Motor neuron (in vitro differentiated cells): ENCODE results near the gene EXOC7. TPM values are rescaled to one million over a fixed set of nuclear protein-coding genes. Genes with fewer than 3 reads are reported as not detected.
A peak's percentile ranks its signal among the peaks of the same experiment; 100 is the strongest.

Experiments used
- ATAC-seq, 8 experiments: fragments of 200-7000 bp; cut with Tn5 transposase; replicated peaks in 6 of 8; 2 replicates each; pipeline ENCODE4 v1.8.0; 2021; ENCODE audit warnings: mild to moderate bottlenecking in 8 of 8, moderate library complexity in 8 of 8
- H3K27ac ChIP-seq, 2 donors: fragments of 250-450 bp; sonication (Bioruptor Pico); 2 replicates each; pipeline ENCODE4 v1.9.0; 2021; ENCODE audit warnings: antibody characterized with exemption in 2 of 2, mild to moderate bottlenecking in 2 of 2, moderate library complexity in 1 of 2
- H3K4me1 ChIP-seq, 2 donors: fragments of 250-450 bp; sonication (Bioruptor Pico); replicated peaks in 1 of 2; 2 replicates each; pipeline ENCODE4 v1.6.1; 2021; ENCODE audit warnings: antibody characterized with exemption in 2 of 2, mild to moderate bottlenecking in 2 of 2, moderate library complexity in 1 of 2
- H3K4me3 ChIP-seq, 5 donors: fragments of 250-450 bp; sonication (Bioruptor Pico); 2 replicates each; pipeline ENCODE4 v1.9.0; 2021; ENCODE audit warnings: antibody characterized with exemption in 5 of 5, mild to moderate bottlenecking in 5 of 5, moderate library complexity in 4 of 5
- WGBS, 10 experiments: fragments of 450-650 bp; shearing (Covaris generic); methylation state at CpG; one replicate each; pipeline ENCODE4 v1.0.0; 2022; 5-methylcytosine and 5-hydroxymethylcytosine counted together
- in situ Hi-C, 9 experiments: fragments of 400-800 bp; cut with MboI; loops; one replicate each; pipeline ENCODE4 v1.15.0; 2021; ENCODE audit warnings: low sequenced_read_pairs in 9 of 9, low pct_unique_long_range_greater_than_20kb in 2 of 9; ENCODE audit not compliant: unreplicated experiment in 9 of 9
- total RNA-seq, 8 experiments: library from RNA; unstranded; fragments of 300-600 nt; gene quantifications; 2 replicates each; pipeline versions ENCODE4 v1.2.3 to v1.2.4, GENCODE V29; 2022

The EXOC7 gene, protein sequence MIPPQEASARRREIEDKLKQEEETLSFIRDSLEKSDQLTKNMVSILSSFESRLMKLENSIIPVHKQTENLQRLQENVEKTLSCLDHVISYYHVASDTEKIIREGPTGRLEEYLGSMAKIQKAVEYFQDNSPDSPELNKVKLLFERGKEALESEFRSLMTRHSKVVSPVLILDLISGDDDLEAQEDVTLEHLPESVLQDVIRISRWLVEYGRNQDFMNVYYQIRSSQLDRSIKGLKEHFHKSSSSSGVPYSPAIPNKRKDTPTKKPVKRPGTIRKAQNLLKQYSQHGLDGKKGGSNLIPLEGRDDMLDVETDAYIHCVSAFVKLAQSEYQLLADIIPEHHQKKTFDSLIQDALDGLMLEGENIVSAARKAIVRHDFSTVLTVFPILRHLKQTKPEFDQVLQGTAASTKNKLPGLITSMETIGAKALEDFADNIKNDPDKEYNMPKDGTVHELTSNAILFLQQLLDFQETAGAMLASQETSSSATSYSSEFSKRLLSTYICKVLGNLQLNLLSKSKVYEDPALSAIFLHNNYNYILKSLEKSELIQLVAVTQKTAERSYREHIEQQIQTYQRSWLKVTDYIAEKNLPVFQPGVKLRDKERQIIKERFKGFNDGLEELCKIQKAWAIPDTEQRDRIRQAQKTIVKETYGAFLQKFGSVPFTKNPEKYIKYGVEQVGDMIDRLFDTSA
- total RNA-seq: 100 to 1,000 TPM in 1 of 8 experiments, 10 to 100 TPM in 7; 39.6 to 105 (median 64.7) TPM

DNA sequence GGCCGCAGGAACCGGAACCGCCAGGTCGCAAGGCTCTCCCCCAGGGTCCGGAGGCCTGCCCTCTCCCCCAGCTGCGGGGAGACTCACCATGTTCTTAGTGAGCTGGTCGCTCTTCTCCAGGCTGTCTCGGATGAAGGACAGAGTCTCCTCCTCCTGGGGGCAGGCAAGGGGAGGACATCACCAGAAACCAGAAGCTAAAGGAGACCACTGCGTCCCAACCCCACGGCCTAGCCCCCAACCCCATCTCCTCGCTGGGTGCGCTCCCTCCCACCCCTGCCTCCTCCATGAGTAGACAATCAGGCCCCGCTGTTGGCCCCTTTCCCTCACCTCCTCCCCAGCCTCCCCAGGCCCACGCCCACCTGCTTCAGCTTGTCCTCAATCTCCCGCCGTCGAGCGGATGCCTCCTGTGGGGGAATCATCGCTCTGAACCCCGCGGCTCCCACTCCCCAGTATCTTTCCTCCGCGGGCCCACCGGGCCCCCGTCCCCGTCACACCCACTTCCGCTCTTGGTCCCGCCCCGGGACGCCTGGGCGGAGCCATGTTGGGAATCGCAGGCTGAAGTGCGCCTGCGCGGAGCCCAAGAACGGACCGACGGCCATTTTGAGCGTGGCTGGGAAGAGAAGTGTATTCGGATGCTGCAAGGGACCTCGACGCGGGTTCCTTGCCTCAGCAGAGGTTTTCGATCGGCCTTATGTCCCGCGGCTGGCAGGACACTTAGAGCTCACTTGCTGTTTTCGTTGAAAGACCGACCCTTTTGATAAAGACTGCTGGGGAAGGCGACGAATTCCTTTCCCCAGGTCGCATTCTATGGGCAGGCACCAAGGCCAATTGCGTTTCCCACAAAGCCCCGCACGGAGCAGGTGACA, at the start of gene EXOC7:
Gene EXOC7 (minus strand): TSS at position 514 of the 866 bp plus-strand sequence. CDS start 95 bp downstream, at position 419.
- ATAC-seq: peak; percentile 79 to 95 (median 90)
- in situ Hi-C loops: loop anchor here in 7 of 9 experiments (25.0 kb wide), 1 partner anchor 184 kb away; no protein-coding TSS in a partner anchor
- H3K4me1 ChIP-seq: peaks cover 10 to 12% of the 10 kb centered on the region in 2 donors
- H3K27ac ChIP-seq: peak within 1 kb of the TSS; percentile 94 to 95
- 0 to 8% (median 4%) methylated on average over 5 to 11 of the region's 55 CpGs; no CpG with 5 or more reads in 6 of the 10 experiments for WGBS, 10 experiments
- H3K4me3 ChIP-seq: peak within 1 kb of the TSS; percentile 50 to 86 (median 71)

- Histone ChIP-seq H3K27ac (no peak overlapping the region), H3K4me3 (no peak overlapping the region), H3K4me1 (no peaks in the 10 kb centered on the region)
- no peak for ATAC-seq
- in situ Hi-C loops: no loop called here
- 78 to 100% (median 80%) methylated on average over 1 to 7 of the region's 9 CpGs; no CpG with 5 or more reads in 5 of the 10 experiments for WGBS, 10 experiments
These were observed 49.6 kb upstream of the EXOC7 start for GRCh38 chr17:76153202-76153601.

GRCh38 chr17:76152591-76152990, 49.0 kb upstream of the EXOC7 start:
- no peak overlapping the region for H3K4me3 ChIP-seq
- H3K27ac ChIP-seq: no peak overlapping the region
- peak in 3 of 8 experiments; percentile 27 to 56 (median 32) for ATAC-seq
- no peaks in the 10 kb centered on the region for H3K4me1 ChIP-seq
- in situ Hi-C loops: no loop called here
- WGBS, 10 experiments: 20 to 100% (median 86%) methylated on average over 1 to 6 of the region's 7 CpGs; no CpG with 5 or more reads in 1 of the 10 experiments

- no peak overlapping the region for H3K4me3 ChIP-seq
- no peak overlapping the region for H3K27ac ChIP-seq
- in situ Hi-C loops: no loop called here
- no peak for ATAC-seq
- 60 to 100% (median 96%) methylated on average over 1 to 8 of the region's 8 CpGs; no CpG with 5 or more reads in 2 of the 10 experiments for WGBS, 10 experiments
- H3K4me1 ChIP-seq: no peaks in the 10 kb centered on the region
These were observed 48.4 kb upstream of the EXOC7 start for GRCh38 chr17:76151896-76152454.

GRCh38 chr17:76150712-76151622, 47.4 kb upstream of the EXOC7 start:
- WGBS, 10 experiments: 41 to 100% (median 89%) methylated on average over 2 to 16 of the region's 23 CpGs
- no peak overlapping the region for H3K4me3 ChIP-seq
- no peaks in the 10 kb centered on the region for H3K4me1 ChIP-seq
- H3K27ac ChIP-seq: no peak overlapping the region
- in situ Hi-C loops: no loop called here
- ATAC-seq: no peak

GRCh38 chr17:76149214-76149613, 45.6 kb upstream of the EXOC7 start:
- Histone ChIP-seq H3K4me3 (no peak overlapping the region), H3K4me1 (no peaks in the 10 kb centered on the region), H3K27ac (no peak overlapping the region)
- in situ Hi-C loops: no loop called here
- ATAC-seq: no peak
- 76 to 100% (median 85%) methylated on average over 1 to 4 of the region's 10 CpGs; no CpG with 5 or more reads in 6 of the 10 experiments for WGBS, 10 experiments

DNA sequence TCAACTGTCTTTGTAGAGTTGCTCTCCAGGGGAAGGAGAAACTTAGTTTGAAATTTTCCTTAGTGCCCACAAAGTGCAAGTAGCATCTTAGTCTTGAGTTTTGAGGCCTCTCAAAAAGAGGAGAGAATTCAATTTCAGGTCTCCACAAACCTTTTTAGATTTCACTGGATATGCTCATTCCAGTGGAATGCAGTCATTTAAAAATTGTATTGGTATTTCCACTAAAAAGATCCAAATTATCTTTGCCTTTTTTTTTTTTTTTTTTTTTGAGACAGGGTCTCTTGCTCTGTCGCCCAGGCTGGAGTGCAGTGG, 44.4 kb upstream of the EXOC7 start:
- 75 to 80% methylated on average over 1 of the region's 1 CpG; no CpG with 5 or more reads in 8 of the 10 experiments for WGBS, 10 experiments
- peaks cover 3 to 8% of the 10 kb centered on the region in 2 donors for H3K4me1 ChIP-seq
- in situ Hi-C loops: no loop called here
- ATAC-seq: no peak
- no peak overlapping the region for H3K27ac ChIP-seq
- no peak overlapping the region for H3K4me3 ChIP-seq

DNA sequence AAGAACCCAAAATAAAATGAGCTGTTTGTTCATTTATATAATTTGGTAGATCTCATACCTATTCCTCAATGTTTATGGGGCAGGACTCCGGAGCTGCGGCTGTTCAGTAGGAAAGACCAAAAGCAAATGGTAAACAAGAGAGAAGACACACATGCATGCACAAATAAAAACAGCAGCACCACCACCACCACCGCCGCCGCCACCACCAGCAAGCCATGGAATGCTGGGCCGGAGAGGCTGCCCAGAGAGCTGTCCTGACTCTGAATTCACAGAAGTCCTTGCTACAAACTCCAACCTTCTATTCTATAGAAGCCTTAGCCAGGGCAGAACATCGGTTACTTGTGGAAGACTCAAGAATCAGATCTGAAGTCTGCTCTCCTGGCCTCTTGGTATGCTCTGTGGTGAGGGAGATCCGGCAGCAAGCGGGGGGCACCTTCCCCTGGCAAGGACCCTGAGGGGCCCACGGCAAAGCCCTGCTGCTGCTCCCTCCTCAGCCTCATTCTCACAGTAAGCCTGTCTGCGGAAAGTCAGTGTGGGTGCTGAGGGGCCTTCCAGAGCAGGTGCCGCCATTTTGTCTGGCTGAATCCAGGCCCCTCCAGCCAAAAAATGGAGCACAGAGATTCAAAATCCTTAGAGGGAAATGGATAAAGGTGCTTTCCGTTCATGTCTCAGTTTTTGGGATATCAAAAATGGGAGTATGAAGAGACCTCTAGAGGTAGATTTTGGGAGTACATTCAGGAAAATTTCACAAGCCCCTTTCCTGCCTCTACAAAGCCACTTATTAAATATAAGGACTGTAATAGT, 43.8 kb upstream of the EXOC7 start:
- Histone ChIP-seq H3K4me1 (peaks cover 5 to 10% of the 10 kb centered on the region in 2 donors), H3K27ac (no peak overlapping the region), H3K4me3 (no peak overlapping the region)
- WGBS, 10 experiments: 17 to 100% (median 65%) methylated on average over 1 to 8 of the region's 13 CpGs; no CpG with 5 or more reads in 2 of the 10 experiments
- in situ Hi-C loops: no loop called here
- peak in 2 of 8 experiments; percentile 22 to 44 for ATAC-seq

DNA sequence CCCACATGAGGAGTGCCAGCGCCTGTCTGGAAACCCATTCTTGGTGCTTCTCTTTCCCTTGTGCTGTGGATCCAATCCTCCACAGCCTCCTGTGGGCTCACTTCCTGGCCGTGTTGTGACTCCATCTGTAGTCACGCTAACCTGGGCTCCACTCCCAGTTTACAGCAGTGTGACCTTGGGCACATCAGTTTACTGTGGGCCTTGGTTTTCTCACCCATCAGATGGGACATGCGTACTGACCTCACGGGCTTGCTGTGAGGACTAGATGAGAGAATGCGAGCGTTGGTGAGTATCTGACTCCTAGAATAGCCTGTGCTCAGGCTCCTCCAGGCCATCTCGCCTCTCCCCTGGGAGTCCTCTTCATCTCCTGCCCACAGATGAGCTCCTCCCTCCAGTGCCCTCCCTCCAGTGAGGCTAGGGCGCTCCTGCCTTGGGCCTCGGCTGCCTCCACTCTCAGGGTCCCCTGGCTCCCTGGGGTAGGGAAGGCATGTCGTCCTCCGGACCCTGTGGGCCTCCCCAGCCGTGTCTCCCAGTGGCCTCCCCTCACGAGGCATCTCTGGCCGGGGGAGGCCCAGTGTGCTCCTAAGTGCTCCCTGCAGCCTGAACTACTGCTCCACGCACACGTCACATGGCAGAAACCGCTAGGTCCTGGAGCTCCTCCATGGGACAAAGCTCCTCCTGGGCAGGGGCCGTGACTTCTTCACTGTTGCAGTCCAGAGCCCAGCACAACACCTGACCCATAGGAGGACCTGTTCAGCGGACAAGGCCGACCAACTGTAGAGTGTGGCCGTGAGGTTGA, 42.7 kb upstream of the EXOC7 start:
- H3K4me3 ChIP-seq: no peak overlapping the region
- no peak for ATAC-seq
- in situ Hi-C loops: no loop called here
- H3K27ac ChIP-seq: no peak overlapping the region
- H3K4me1 ChIP-seq: peaks cover 15 to 21% of the 10 kb centered on the region in 2 donors
- 60 to 100% (median 83%) methylated on average over 1 to 8 of the region's 22 CpGs; no CpG with 5 or more reads in 3 of the 10 experiments for WGBS, 10 experiments

DNA sequence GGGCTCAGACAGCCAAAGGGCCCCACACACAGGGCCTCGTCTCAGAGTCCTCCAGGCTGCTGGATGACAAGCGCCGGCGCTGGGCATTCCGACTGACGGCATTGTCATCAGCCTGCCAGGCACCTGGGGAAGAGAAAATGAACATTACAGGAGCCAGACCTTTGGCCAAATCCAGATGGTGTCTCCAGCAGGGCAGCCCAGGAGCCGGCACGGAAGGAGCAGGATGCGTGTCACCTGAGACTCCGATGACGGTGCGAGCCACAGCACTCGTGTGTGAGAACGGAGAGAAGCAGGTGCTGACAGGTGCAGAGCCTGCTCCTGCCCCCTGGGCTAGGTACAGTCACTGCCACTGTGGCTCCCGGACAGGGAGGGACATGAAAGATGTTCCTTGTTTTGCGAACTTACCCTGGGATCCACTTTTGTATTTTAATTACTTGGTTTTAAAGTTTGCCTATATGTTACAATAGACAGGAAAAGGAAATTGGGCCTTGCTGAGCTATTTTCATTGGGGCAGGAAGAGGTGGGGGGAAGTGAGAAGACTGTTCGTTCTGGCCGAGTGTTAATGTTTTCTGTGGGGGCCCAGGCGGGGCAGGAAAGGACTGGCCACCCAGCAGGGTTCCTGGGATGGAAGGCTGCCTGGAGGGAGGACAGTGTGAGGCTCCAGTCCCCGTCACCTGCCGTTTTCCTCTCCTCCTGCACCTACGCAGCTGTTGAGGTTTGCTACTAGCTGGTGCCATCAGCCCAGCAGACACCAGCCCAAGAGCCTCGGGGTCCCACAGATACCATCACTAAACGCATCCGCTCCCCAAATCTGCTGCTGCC, 41.9 kb upstream of the EXOC7 start:
- Histone ChIP-seq H3K4me1 (peaks cover 21 to 23% of the 10 kb centered on the region in 2 donors), H3K27ac (no peak overlapping the region), H3K4me3 (no peak overlapping the region)
- ATAC-seq: no peak
- 33 to 100% (median 75%) methylated on average over 2 to 15 of the region's 25 CpGs; no CpG with 5 or more reads in 2 of the 10 experiments for WGBS, 10 experiments
- in situ Hi-C loops: no loop called here
